ENCODE data around the gene ST6GALNAC4. TPM values are rescaled to one million over a fixed set of nuclear protein-coding genes. Genes with fewer than 3 reads are reported as not detected.

Gene ST6GALNAC4, protein sequence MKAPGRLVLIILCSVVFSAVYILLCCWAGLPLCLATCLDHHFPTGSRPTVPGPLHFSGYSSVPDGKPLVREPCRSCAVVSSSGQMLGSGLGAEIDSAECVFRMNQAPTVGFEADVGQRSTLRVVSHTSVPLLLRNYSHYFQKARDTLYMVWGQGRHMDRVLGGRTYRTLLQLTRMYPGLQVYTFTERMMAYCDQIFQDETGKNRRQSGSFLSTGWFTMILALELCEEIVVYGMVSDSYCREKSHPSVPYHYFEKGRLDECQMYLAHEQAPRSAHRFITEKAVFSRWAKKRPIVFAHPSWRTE
- 31.9 and 32.8 TPM in 2 replicates for total RNA-seq (2014; rRNA removed; shearing (Covaris generic))

DNA sequence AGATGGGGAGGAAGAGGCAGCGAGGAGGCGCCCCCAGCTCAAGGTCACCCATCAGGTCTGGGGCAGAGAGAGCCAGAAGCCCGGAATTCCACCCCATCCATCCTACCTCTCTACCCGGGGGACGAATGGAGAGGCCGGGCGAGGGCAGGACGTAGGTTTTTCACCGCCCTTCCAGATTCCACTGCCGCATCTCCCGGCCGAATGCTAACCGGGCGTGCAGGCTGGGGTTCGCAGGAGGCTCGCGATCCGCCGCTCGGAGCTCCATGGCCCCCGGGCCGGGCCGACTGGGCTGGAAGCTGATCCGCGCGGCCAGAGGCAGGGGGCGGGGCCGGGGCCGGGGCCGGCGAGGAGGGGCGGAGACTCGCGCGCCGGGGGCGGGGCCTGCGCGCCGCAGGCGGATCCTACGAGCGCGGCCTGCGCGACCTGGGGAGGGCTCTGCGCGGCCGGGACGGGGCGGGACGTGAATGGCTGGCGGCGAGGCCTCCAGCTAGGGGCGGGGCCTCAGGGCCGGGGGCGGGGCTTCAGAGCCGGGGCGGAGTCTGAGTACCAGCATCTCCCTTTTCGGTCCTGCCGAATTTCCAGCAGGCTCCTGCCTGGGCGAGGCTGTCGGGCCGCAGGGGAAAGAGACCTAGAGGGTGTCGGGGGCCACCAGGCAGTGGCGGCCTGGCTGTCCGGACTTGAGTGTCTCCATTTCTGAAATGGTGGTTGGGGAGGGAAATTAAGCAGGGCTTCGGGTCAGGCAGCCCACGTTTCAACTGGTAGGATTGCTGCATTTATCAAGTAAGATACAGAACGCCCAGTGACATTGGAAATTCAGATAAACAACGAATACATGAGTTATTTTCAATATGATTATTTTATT lies at the start of gene ST6GALNAC4:
Gene ST6GALNAC4 (minus strand): TSS at position 322 of the 862 bp plus-strand sequence. CDS start 622 bp downstream, outside the sequence.
- DNase-seq (ENCODE audit: low spot score): peak; percentile 96
- in situ Hi-C loops (cut with HindIII; ENCODE audit: low sequenced_read_pairs): no loop called here

DNA sequence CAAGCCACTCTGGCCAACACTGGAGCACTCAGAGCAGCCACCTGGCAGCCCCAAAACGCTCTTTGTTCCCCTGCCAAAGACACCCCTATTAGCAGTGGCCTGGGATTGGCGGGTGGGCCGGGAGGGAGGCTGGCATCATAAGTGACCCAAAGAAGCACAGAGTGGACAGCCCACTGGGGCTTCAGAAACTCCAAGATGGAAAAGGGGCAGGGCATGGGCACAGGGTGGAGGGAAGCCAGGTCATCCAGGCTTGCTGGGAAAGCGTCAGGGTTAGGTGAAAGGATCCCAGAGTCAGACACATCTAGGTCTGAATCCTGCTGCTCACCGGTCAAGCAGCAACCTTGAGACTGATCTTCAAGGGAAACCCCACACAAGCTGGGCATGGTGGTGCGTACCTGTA lies 49.1 kb upstream of the ST6GALNAC4 start:
- in situ Hi-C loops (cut with HindIII; ENCODE audit: low sequenced_read_pairs): no loop called here
- no peak for DNase-seq (ENCODE audit: low spot score)

DNA sequence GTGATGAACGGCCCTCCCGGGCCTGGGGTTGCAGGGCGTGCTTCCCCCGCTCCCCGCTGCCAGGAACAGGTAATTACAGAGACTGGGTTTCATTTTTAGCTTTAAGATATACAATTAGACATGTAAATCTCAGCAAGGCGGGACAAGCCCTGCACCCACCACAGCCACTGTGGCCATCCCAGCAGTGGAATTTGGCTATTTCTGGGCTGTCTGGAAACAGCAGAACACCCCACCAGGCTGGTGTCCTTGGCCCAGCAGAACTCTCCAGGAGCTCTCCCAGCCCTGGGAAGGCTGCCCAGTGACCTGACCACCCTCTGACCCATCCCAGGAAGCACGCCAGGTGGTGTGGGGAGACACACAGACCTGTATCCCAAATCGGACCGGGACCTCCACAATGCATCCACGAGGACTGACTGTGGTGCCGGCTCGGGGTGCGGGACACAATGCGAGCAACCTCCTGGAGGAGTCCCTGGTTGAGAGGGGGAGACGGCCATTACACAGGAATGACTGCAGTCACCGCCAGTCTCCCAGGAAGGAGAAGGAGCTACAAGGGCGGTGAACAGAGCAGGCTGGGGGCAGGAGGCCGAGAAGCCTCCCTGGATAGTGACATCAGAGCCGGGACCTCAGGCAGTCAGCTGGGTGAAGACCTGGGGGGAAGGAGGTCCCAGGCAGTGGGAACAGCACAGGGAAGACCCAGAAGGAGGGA lies 46.7 kb upstream of the ST6GALNAC4 start:
- in situ Hi-C loops (cut with HindIII; ENCODE audit: low sequenced_read_pairs): no loop called here
- no peak for DNase-seq (ENCODE audit: low spot score)

DNA sequence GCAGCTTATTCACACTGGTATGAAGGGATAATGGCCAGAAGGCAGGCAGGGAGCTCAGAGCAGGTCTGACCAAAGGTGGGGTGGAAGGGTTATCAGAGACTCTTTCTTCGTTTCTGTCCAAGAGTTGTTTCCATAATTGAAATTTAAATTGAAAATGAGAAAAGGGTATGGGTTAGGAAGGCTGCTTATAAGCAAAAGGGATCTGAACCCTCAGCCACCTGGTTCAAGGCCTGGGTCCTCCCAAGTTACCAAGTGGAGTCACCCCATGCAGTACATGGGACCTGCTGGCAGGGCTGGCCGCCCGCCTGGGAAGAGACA lies 46.2 kb upstream of the ST6GALNAC4 start:
- no peak for DNase-seq (ENCODE audit: low spot score)

DNA sequence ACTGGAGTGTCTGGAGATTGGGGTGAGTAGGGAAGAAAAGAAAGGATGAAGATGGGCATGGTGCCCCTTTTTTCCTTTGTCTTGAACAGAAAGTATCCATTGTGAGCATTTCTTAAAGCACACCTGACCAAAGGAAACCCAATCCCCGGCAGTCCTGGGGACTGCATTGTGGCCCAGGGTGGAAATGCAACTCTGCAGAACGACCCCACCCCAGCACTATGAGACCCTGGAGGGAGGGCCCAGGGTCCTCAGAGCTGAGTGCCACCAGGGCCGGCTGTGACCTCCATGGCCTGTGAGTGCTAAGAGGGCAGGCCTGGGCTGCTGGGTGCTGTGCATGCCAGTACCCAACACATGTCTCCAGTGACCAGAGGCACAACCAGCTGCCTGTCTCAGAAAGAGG lies 45.4 kb upstream of the ST6GALNAC4 start:
- in situ Hi-C loops (cut with HindIII; ENCODE audit: low sequenced_read_pairs): no loop called here
- DNase-seq (ENCODE audit: low spot score): no peak

More for the DNA sequence above, 46.2 kb upstream of the ST6GALNAC4 start:
- in situ Hi-C loops (cut with HindIII; ENCODE audit: low sequenced_read_pairs): no loop called here

DNA sequence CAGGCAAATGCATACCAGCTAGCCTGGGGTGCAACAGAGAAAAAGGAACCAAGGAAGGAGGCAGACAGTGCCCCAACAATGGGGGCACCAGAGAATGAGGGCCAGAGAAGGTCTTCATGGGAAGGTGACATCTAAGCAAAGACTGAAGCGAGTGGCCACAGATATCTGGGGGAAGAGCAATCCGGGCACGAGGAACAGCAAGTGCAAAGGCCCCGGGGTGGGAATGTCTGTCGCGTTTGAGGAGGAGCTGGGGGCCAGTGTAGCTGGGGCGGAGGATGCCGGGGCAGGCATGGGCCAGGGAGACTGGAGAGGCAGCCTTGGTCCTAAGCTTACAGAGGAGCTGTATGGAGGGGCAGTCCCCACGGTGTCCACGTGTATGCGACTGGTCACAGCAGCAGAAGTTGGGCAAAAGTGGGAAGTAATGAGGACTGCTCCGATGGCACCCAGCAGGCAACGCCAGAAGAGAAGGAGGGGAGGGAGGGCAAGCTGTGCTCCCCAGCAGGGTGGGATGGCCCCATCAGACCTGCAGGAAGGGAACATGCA lies 44.8 kb upstream of the ST6GALNAC4 start:
- in situ Hi-C loops (cut with HindIII; ENCODE audit: low sequenced_read_pairs): no loop called here
- no peak for DNase-seq (ENCODE audit: low spot score)

DNA sequence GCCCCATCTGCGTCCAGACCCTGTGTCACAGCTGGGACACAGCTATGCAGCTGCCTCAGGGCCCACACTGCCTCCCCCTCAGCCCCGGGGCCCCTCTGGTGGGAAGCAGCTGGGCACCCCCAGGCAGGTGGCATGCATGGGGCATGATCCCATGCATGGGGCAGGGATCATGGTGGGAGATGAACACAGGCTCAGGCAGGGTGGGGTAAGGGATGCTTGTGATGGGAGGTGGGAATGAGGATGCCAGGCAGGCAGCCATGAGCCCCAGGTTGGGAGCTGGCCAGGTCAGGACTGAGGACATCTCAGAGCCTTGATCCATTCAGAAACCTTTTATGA lies 44.3 kb upstream of the ST6GALNAC4 start:
- in situ Hi-C loops (cut with HindIII; ENCODE audit: low sequenced_read_pairs): no loop called here
- DNase-seq (ENCODE audit: low spot score): no peak

DNA sequence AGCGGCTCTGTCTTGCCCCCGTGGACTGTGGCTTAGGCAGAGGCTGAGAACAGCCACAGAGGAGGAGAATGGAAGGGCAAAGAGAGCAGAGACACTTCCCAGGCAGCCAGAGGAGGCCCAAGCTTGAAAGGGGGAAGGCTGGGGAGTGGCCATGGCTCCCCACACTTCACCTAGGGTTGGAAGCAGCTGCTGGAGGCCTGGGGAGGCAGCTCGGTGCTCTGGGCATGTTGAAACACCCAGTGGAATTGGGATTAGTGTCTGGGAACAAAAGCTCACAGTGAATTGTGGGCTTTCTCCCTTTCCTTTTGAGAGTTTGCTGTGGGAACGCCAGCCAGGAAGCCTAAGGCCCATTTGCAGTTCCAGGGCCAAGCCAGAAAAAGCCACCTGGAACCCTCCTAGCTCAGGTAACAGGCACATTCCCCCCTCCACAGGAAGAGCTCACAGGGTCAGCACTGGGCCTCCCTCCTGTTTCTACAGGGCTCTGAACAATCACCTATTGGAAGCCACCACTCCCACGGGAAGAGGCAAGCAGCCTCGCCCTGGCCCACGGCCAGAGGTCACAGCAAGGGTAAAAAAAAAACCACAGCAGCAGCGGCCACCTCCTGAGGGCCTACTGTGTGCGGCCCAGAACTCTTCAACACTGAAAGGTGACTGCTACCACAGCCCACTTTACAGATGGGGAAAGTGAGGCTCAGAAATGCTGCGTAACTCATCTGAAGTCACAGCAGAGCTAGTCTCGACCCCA lies 43.7 kb upstream of the ST6GALNAC4 start:
- DNase-seq (ENCODE audit: low spot score): no peak
- in situ Hi-C loops (cut with HindIII; ENCODE audit: low sequenced_read_pairs): no loop called here

DNA sequence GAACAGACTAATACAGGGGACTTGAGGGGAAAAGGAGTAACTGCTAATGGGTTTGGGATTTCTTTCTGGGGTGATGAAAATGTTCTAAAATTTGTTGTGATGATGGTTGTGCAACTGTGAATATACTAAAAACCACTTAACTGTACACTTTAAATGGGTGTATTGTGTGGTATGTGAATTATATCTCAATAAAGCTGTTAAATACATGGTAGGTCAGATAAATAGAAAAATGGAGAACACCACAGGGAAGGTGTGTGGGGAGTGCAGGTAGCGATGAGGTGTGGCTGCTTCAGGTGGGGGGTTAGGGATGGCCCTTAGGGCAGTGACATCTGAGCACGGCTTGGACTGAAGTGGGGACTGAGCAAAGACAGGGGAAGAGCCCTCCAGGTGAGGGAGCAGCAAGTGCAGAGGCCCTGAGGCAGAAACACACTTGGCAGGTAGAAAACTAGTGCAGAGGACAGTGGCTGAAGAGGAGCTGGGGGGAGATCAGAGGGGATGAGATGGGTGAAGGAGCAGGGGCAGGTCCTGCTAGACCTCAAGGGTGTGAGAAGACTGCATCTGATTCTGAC lies 43.1 kb upstream of the ST6GALNAC4 start:
- DNase-seq (ENCODE audit: low spot score): no peak
- in situ Hi-C loops (cut with HindIII; ENCODE audit: low sequenced_read_pairs): no loop called here

DNA sequence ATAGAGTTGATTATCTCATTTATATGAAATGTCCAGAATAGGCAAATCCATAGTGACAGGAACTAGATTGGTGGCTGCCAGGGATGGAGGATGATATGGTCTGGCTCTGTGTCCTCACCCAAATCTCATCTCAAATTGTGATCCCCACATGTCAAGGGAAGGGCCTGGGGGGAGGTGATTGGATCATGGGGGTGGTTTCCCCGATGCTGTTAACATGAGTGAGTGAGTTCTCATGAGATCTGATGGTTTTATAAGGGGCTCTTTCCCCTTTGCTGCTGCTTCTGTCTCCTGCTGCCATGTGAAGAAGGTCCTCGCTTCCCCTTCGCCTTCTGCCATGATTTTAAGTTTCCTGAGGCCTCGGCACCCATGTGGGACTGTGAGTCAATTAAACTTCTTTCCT lies 42.6 kb upstream of the ST6GALNAC4 start:
- in situ Hi-C loops (cut with HindIII; ENCODE audit: low sequenced_read_pairs): no loop called here
- DNase-seq (ENCODE audit: low spot score): no peak

DNA sequence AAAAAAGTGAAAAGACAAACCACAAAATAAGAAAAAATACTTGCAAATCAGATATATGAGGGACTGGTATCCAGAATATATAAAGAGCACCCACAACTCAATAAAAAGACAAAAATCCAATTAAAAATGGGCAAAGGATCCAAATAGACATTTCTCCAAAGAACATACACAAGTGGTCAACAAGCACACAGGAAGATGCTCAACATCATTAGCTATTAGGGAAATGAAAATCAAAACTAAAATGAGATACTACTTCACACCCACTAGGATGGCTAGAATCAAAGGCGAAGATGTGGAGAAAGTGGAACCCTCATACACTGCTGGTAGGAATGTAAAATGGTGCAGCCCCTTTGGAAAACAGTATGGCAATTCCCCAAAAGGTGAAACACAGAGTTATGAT lies 41.9 kb upstream of the ST6GALNAC4 start:
- no peak for DNase-seq (ENCODE audit: low spot score)

DNA sequence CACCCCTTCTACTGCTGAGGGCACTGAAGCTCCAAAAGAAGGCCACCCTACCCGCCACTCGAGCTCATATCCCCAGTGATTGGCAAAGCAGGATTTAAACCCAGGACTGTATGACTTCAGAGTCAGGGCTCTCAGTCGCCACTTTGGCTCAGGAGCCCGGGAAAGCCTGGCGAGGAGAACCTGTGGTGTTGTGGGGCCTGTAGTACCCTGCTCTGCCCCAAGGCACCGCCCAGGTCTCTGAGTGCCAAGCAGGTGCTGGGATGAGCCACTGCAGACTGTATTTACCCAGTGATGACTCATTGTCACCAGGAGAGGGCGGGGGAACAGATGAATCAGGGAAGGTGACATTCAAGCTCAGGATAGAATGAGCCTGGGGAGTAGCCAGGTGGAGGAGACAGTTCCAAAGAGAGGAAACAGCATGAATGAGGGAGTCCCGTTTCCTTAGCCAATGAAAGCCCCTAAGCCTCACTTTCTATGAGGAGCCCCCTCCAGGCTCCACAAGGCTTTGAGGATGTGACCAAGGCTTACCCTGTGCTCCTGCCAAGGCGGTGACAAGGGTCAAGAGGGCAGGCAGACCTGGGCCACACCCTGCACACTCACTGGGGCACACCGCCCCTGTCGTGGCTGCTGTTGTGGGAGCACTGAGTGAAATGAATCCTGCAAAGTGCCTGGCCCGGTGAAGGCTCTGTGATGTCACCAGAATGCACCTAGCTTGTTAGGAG lies 38.6 kb upstream of the ST6GALNAC4 start:
- in situ Hi-C loops (cut with HindIII; ENCODE audit: low sequenced_read_pairs): no loop called here
- peak; percentile 93 for DNase-seq (ENCODE audit: low spot score)

More for the DNA sequence above, 41.9 kb upstream of the ST6GALNAC4 start:
- in situ Hi-C loops (cut with HindIII; ENCODE audit: low sequenced_read_pairs): no loop called here

DNA sequence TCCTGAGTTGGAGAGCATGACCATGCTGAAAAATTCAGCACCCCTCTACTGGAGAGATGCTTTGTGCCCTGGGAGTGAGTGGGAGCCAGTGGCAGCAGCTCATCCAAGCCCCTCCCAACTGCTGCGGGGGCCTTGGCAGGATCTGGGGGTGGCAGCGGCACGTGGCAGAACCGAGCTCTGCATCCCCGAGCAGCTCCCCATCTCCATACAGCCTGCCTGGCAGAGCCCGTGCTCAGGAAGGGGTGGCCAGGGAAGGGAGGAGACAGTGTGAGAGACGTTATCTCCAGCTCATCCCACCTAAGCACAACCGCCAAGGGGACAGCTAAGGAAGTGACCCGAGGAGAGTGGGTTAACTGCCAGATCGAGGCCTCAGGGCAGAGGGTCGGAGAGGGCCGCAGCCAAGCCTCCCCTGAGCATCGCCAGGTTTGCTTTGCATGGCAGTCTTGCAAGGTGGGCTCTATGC lies 38.0 kb upstream of the ST6GALNAC4 start:
- no peak for DNase-seq (ENCODE audit: low spot score)
- in situ Hi-C loops (cut with HindIII; ENCODE audit: low sequenced_read_pairs): no loop called here

DNA sequence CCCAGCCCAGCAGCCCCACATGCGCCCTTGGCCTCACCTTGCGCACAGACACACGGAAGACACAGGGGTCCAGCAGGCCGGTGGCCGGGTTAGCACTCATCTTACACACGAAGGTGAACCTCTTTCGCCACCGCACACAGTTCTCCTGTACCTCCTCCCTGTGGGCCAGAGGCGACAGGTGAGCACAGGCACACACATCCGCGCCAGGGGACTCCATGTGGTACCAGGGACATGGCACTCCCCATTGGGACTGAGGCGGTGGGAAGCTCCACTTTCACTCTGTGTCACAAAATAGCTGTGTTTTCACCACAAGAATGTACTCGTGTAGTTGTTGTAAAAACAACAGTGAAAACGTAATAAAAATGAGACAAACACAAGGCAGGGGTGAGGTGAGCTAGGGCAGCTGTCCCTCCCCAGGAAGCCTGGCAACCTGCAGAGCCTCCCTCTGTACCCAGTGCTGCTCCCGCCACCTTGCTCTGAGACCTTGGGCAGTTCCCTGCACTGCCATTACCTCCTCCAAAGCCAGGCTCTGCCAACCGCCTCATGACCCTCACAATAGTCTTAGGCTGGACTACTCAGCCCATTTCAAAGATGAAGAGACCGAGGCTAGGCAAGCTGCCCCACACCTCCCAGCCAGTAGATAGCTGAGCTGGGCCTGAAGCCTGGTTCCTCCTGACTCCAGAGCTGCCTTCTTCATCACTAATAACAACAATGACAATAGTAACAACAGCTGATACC lies 37.1 kb upstream of the ST6GALNAC4 start:
- DNase-seq (ENCODE audit: low spot score): no peak
- in situ Hi-C loops (cut with HindIII; ENCODE audit: low sequenced_read_pairs): no loop called here

DNA sequence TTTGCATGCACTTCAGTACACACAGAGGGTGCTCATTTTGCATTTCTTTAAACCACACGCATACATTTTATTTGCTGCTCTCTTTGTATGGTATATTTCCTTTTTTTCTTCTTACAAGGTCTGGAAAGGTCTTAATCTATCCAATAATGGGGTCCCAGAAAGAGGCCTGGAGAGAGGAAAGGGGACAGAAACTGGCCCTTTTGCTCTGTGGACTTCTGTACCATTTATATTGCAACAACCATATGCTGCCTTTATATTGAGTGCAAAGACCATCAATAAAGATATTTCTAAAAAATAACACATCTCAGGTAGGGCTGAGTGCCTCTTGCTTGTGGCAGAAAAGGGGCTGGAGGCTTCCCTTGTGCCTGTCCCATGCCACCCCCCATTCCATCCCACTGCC lies 36.3 kb upstream of the ST6GALNAC4 start:
- in situ Hi-C loops (cut with HindIII; ENCODE audit: low sequenced_read_pairs): no loop called here
- DNase-seq (ENCODE audit: low spot score): no peak

DNA sequence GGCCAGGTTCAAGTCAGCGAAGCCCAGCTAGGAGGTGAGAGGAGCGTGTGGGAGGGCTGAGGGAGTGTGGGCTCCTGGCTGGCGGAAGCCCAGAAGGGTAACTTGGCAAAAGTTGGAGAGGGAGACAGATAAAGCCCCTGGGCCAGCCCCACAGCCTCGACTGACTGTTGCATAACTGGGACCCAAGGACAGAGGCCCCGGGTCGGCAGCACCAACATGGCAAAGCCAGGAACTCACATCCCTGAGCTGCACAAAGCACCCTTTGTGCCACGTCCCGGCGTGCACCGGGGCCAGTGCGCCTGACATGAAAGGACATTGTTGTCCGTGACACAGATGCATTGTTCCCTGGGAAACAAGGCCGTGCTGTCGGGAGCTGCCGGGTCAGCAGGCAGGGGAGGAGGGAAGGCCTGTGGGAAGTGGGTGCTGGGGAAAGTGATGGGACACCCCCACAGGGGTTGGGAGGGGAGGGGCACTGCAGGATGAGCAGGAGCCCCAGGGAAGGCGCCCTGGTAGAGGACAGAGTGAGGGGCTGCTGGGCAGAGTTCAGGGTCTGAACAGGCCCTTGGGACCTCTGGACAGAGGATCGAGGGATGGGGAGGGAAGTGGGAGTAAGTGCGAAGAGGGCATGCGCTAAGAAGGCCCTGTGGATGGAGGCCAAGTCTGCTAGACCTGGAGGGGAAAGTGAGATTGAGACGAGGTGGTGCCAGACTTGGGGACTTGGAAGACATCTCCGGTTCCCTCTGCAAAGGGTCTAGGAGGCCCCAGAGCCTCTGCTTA lies 33.9 kb upstream of the ST6GALNAC4 start:
- in situ Hi-C loops (cut with HindIII; ENCODE audit: low sequenced_read_pairs): no loop called here
- no peak for DNase-seq (ENCODE audit: low spot score)

Data from G401 (cell line).